Heart left ventricle (tissue), 16 donors: ENCODE results near the gene MSI2. TPM values are rescaled to one million over a fixed set of nuclear protein-coding genes. Genes with fewer than 3 reads are reported as not detected.

Source experiments
- ATAC-seq, 4 donors: fragments of 200-7000 bp; cut with Tn5 transposase; one replicate each; pipeline ENCODE4 v1.9.1; 2020 to 2022; ENCODE audit warnings: moderate library complexity in 4 of 4, mild to moderate bottlenecking in 3 of 4, moderate number of reproducible peaks in 1 of 4
- DNase-seq, 5 donors: peaks; one replicate each; pipeline ENCODE4 v3.0.0-alpha.2; 2020
- H3K27ac ChIP-seq, 12 donors: fragments of 200-600 bp; sonication (generic) in 4 of 12; one replicate each; pipeline versions ENCODE4 v1.5.0 to v1.8.0; 2016 to 2022; ENCODE audit warnings: mild to moderate bottlenecking in 2 of 12
- H3K27me3 ChIP-seq, 9 donors: fragments of 200-600 bp; sonication (generic) in 2 of 9; one replicate each; pipeline versions ENCODE4 v1.5.1 to v1.8.0; 2016 to 2022; ENCODE audit warnings: mild to moderate bottlenecking in 3 of 9
- H3K36me3 ChIP-seq, 9 donors: fragments of 200-600 bp; sonication (generic) in 2 of 9; one replicate each; pipeline versions ENCODE4 v1.5.0 to v1.8.0; 2018 to 2022; ENCODE audit warnings: mild to moderate bottlenecking in 2 of 9
- H3K4me1 ChIP-seq, 12 donors: fragments of 200-600 bp; sonication (generic) in 4 of 12; one replicate each; pipeline versions ENCODE4 v1.5.0 to v1.8.0; 2016 to 2022; ENCODE audit warnings: mild to moderate bottlenecking in 3 of 12
- H3K4me3 ChIP-seq, 12 donors: fragments of 200-600 bp; sonication (generic) in 4 of 12; one replicate each; pipeline versions ENCODE4 v1.5.0 to v1.8.0; 2017 to 2022; ENCODE audit warnings: mild to moderate bottlenecking in 9 of 12, moderate library complexity in 4 of 12
- H3K9me3 ChIP-seq, 12 donors: fragments of 200-600 bp; sonication (generic) in 4 of 12; one replicate each; pipeline versions ENCODE4 v1.5.0 to v1.8.0; 2016 to 2022; ENCODE audit warnings: mild to moderate bottlenecking in 1 of 12
- POLR2A ChIP-seq, 2 donors: fragments of 450-650 bp; IDR thresholded peaks; one replicate each; pipeline ENCODE4 v1.6.1; 2017; ENCODE audit warnings: antibody characterized with exemption in 2 of 2, mild to moderate bottlenecking in 2 of 2, moderate library complexity in 2 of 2
- WGBS, 4 donors: extraction: QIAGEN DNeasy Blood & Tissue Kit in 2 of 4; methylation state at CpG; one replicate each; pipeline versions ENCODE4 v1.1.5 to v1.1.7; 2013 to 2018; 5-methylcytosine and 5-hydroxymethylcytosine counted together
- intact Hi-C, 10 donors: fragments of 100-400 bp; cut with DNase I; formaldehyde crosslinking; loops; one replicate each; pipeline versions ENCODE4 v1.11.1 to v1.14.2; 2022
- polyA plus RNA-seq, 2 donors: library from polyadenylated mRNA; stranded (reverse); fragments of 200-250 nt; gene quantifications; one replicate each; pipeline ENCODE4 v1.2.3, GENCODE V29; 2013
- total RNA-seq, 9 donors: library from RNA; depleted of rRNA in 2 of 9; stranded (reverse); fragments of >200 nt in 2 of 9; fragmentation: NEBNext Ultra II Directional in 3 of 9; extraction: Animal tissue kit (Norgen Biotek cat#: 25700) in 3 of 9; gene quantifications; one replicate each; pipeline versions ENCODE4 v1.1.0 to v1.2.4, GENCODE V29; 2016 to 2023
- TF ChIP-seq, protein P1 (sequence below), 12 donors: fragments of 200-600 bp; sonication (generic) in 4 of 12; IDR thresholded peaks; one replicate each; pipeline versions ENCODE4 v1.5.0 to v1.8.0; 2018 to 2022; ENCODE audit warnings: antibody characterized with exemption in 12 of 12, mild to moderate bottlenecking in 5 of 12
- donor health status: ischemic (EF 13 %, LVEDD 7.1; RV severe dilation, severe dysfunction).
- donor health status: healthy with polysubstance abuse.
- donor health status: DM: no; HTN: yes; CAD: no.
- donor health status: DM: no; HTN: no; CAD: no.
- donor health status: ischemic (EF 25% LVEDD 6.9; RV normal size, moderate dysfunction).
- donor health status: ischemic (EF 25% LVEDD 5.7; RV mildly dilated, moderate dysfunction).
- donor health status: healthy.
- donor health status: DM: yes; HTN: yes; CAD: no.
- donor health status: ischemic (EF 35%, LVEDD 5.7; RV mildly dilated, moderate dysfunction).
- donor health status: nonischemic (EF 11% LVEDD 7.7; RV severe dilation, severe dysfunction).
- donor health status: DM: yes; HTN: yes; CAD: no.
- donor health status: PGD.
- donor health status: ischemic (EF 29% LVEDD 5.4; RV normal size, mild dysfunction).
- donor health status: nonischemic (EF 23%, LVEDD 6.1; RV moderate dilation, normal function).

MSI2 gene
- total and polyA plus RNA-seq, 11 donors = 35.9 to 120 (median 104) TPM

DNA sequence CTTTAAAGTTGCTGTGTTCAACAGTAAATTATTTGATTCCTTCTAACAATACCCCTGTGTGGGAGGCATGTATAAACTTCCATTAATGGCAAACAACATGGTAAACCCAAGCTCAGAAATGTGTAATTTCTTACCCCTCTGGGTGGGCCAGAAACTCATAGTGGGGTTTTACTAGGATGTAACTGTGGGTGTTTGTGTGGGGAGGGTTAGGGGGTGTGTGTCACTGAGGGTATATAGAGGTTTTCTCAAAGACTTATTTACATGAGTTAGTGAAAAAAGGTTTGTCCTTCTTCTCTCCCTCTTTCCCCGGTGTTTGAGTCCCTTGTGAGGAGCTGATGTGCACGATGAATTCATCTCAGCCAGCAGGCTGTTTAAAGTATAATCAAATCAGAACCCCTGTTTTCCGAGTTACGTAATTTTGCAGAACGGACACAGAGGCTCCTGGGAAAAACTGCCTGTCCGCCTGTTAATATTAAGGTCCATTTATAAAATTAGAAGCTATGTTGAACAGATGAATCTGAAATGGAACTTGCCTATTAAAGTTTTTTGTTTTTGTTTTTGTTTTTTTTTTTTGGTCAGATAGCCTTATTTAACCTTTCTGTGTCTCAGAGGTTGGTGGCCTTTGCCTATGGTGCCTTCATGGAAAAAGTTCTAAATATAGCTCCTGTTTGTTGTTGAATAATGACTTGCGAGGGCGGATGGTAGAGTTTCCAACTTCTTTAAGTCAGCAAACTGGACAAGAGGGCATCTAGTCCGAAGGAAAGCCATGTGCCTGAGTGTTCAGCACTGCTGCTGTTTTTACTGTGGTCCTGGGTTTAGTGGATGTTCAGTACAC is 73.3 kb downstream of the MSI2 start:
- peaks cover 0 to 54% (median 16%) of the 10 kb centered on the region in 12 donors for H3K4me1 ChIP-seq
- TF ChIP-seq POLR2A (IDR thresholded peaks at IDR 0.05) = no peak
- TF ChIP-seq, protein P1, sequence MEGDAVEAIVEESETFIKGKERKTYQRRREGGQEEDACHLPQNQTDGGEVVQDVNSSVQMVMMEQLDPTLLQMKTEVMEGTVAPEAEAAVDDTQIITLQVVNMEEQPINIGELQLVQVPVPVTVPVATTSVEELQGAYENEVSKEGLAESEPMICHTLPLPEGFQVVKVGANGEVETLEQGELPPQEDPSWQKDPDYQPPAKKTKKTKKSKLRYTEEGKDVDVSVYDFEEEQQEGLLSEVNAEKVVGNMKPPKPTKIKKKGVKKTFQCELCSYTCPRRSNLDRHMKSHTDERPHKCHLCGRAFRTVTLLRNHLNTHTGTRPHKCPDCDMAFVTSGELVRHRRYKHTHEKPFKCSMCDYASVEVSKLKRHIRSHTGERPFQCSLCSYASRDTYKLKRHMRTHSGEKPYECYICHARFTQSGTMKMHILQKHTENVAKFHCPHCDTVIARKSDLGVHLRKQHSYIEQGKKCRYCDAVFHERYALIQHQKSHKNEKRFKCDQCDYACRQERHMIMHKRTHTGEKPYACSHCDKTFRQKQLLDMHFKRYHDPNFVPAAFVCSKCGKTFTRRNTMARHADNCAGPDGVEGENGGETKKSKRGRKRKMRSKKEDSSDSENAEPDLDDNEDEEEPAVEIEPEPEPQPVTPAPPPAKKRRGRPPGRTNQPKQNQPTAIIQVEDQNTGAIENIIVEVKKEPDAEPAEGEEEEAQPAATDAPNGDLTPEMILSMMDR (IDR thresholded peaks at IDR 0.05) = no peak
- peak overlapping the region; percentile 26 to 87 (median 76) for H3K27ac ChIP-seq
- H3K9me3 ChIP-seq = no peaks in the 10 kb centered on the region
- peak overlapping the region in 2 of 12 donors; percentile 8 for H3K4me3 ChIP-seq
- H3K27me3 ChIP-seq = no peaks in the 10 kb centered on the region
- ATAC-seq = peak; percentile 53 to 85 (median 78)
- DNase-seq = peak in 2 of 5 donors; percentile 27 to 35
- intact Hi-C loops = loop anchor here in 2 of 10 donors (5.0 to 10.0 kb wide), 2 partner anchors 42 to 75 kb away; partner anchors contain the start of gene MSI2 (in 1 of the 2)
- no peaks in the 10 kb centered on the region for H3K36me3 ChIP-seq
- 27 to 47% (median 33%) methylated on average over 9 of the region's 9 CpGs for WGBS, 4 donors

DNA sequence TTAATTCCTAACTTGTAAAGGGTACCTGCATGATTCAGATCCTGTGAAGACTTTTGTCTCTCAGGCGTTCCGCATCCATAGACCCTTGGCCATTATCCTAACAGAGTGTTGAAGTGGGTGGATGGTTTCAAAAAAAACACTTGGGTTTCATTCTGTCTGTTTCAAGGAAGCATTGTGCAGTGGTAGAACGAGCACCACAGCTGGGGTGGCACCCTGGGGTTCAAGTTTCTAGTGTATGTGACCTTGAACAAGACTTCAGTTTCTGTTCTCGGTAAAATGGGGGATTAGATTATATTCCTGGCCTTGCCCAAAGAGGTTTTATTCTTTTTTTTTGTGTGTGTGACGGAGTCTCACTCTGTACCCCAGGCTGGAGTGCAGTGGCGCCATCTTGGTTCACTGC is 74.3 kb downstream of the MSI2 start:
- H3K4me3 ChIP-seq = no peak overlapping the region
- DNase-seq = no peak
- no peaks in the 10 kb centered on the region for H3K9me3 ChIP-seq
- no peaks in the 10 kb centered on the region for H3K27me3 ChIP-seq
- no peak for ATAC-seq
- 98 to 99% (median 98%) methylated on average over 6 of the region's 6 CpGs for WGBS, 4 donors
- no peak for TF ChIP-seq POLR2A (IDR thresholded peaks at IDR 0.05)
- TF ChIP-seq, protein P1 (IDR thresholded peaks at IDR 0.05) = no peak
- intact Hi-C loops = loop anchor here in 1 of 10 donors (5.0 kb wide), 1 partner anchor 43 kb away; no protein-coding TSS in a partner anchor
- H3K36me3 ChIP-seq = no peaks in the 10 kb centered on the region
- H3K27ac ChIP-seq = peak overlapping the region; percentile 26 to 87 (median 76)
- peaks cover 0 to 54% (median 16%) of the 10 kb centered on the region in 12 donors for H3K4me1 ChIP-seq

DNA sequence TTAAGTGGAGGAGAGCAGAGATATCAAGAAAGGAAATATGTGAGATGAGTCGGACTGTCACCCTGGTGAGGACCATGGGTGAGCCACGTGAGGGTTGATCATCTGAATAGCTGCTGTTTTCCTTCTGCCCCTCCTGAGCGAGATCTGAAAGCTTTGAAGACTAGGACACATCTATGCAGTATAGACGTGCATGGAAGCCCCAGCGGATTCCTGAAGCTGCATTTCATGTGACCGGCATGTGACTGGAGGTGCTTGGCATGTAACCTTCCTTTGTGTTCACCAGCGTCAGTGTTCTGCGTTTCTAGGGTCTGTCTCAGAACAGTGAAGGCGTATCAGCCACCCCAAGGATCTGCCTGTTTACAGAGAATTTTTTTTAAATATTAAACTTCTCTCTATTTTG is 75.1 kb downstream of the MSI2 start:
- Histone ChIP-seq H3K36me3 (no peaks in the 10 kb centered on the region), H3K4me1 (peaks cover 0 to 49% (median 16%) of the 10 kb centered on the region in 12 donors), H3K27me3 (no peaks in the 10 kb centered on the region), H3K4me3 (no peak overlapping the region), H3K9me3 (no peaks in the 10 kb centered on the region), H3K27ac (peak overlapping the region in 9 of 12 donors; percentile 9 to 87 (median 79))
- WGBS, 4 donors = 57 to 74% (median 65%) methylated on average over 9 of the region's 9 CpGs
- ATAC-seq (peak in 3 of 4 donors; percentile 43 to 45 (median 43)), DNase-seq (peak in 1 of 5 donors; percentile 47)
- TF ChIP-seq, protein P1 (IDR thresholded peaks at IDR 0.05) = no peak
- no peak for TF ChIP-seq POLR2A (IDR thresholded peaks at IDR 0.05)
- intact Hi-C loops = loop anchor here in 1 of 10 donors (5.0 kb wide), 1 partner anchor 44 kb away; no protein-coding TSS in a partner anchor

DNA sequence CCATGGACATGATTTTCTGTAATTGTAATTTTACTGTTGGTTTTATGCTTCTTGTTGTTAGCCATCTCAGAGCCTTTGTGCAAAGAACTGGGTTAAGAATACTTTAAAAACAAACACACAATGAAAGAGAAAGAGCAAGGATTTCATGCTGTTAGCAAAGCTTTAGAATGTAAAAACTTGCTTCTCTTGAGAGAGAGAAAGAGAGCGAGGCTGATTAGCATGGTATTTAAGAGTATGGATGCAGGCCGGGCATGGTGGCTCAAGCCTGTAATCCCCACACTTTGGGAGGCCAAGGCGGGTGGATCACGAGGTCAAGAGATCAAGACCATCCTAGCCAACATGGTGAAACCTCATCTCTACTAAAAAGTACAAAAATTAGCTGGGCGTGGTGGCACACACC is 76.2 kb downstream of the MSI2 start:
- no peaks in the 10 kb centered on the region for H3K9me3 ChIP-seq
- no peaks in the 10 kb centered on the region for H3K27me3 ChIP-seq
- peaks cover 0 to 45% (median 14%) of the 10 kb centered on the region in 12 donors for H3K4me1 ChIP-seq
- H3K36me3 ChIP-seq = no peaks in the 10 kb centered on the region
- intact Hi-C loops = loop anchor here in 1 of 10 donors (5.0 kb wide), 1 partner anchor 45 kb away; no protein-coding TSS in a partner anchor
- ATAC-seq (no peak), DNase-seq (no peak)
- no peak overlapping the region for H3K4me3 ChIP-seq
- WGBS, 4 donors = 92 to 98% (median 96%) methylated on average over 5 of the region's 5 CpGs
- TF ChIP-seq, protein P1 (IDR thresholded peaks at IDR 0.05) = no peak
- TF ChIP-seq POLR2A (IDR thresholded peaks at IDR 0.05) = no peak
- H3K27ac ChIP-seq = no peak overlapping the region
